ENCODE data around the gene ZNF585A.
"Not testable (repeated sequence)": the region's sequence is repeated elsewhere in the genome, so short reads cannot be mapped to it uniquely, and the experiment has no call there.

Gene ZNF585A

GRCh38 chr19:37104135-37104534, 68.4 kb downstream of the ZNF585A start:
- DNase-seq; intact Hi-C loops (cut with DNase I): not testable (repeated sequence)

- no peak for DNase-seq
Observed at GRCh38 chr19:37098570-37098969, 73.9 kb downstream of the ZNF585A start.

GRCh38 chr19:37095859-37096258, 76.6 kb downstream of the ZNF585A start:
- intact Hi-C loops (cut with DNase I), result no loop called here
- DNase-seq, result no peak

More at GRCh38 chr19:37098570-37098969, 73.9 kb downstream of the ZNF585A start:
- intact Hi-C loops (cut with DNase I), result no loop called here

All from head of caudate nucleus (tissue), 42 donors.